ENCODE measurements around the gene GNRH2.
"Not testable (repeated sequence)": the region's sequence is repeated elsewhere in the genome, so short reads cannot be mapped to it uniquely, and the experiment has no call there.

GNRH2 gene

DNA sequence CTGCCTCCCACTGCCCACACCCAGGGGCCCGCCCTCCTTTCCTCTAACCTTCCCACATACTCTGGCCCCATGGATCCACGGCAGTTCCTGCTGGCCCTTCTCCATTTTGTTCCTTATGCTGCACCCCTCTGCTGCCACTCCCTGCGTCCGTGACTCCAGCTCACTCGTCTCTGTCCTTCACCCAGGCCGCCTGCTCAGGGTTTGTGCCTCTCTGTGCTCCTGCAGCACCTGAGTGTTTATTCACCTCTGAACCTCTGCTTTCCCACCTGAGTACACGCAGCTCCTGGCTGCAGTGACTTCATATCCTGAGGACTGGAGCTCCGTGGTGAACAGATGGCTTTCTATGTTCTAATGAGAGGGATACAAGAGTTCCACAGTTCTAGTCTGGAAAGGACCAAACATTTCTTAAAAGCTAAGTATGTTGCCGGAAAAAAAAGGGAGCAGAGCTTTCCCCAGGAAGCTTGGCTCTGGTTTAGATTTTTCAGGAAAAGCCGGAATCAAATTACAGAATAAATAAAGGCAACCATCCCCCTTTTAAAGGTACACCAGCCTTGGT, 1.5 kb upstream of the GNRH2 start:
- DNase-seq (ENCODE audit: insufficient read length, low spot score) (no peak), FAIRE-seq (no peak)

DNA sequence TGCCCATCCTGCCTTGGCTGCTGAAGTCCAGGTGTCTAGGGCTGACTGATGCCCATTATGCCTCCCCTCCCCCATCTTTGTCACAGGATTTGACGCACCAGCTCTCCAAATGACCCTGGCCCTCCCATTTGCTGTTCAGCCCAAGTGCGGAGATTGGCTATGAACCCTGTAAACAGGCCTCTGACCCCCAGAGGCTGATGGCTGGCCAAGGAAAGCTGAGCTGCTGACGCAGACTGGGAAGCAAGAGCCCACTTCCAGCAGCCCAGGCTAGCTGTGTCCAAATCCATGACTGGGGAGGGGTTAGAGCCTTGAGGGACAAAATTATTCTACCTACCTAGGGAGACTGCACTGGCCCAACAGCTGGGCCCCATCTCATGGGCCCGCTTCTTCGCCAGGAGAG, 797 bp upstream of the GNRH2 start:
- FAIRE-seq (no peak), DNase-seq (ENCODE audit: insufficient read length, low spot score) (no peak)

DNA sequence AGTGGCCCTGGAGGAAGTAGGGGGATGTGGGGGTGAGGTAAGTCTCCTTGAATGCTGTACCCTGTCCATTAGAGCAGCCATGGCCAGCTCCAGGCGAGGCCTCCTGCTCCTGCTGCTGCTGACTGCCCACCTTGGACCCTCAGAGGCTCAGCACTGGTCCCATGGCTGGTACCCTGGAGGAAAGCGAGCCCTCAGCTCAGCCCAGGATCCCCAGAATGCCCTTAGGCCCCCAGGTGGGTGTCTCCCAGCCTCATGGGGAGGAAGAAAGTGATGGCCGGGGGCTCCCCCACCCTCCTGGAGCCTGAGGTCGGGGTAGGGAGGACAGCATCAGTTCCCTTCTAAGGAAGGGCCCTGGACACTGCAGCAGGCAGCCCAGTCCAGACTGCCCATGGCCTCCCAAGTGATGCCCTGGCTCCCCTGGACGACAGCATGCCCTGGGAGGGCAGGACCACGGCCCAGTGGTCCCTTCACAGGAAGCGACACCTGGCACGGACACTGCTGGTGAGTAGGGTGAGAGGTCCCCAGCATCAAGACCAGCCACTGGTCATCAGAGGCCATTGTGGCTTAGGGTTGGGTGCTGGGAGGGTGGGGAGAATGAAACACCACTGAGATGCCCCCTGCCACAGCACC, 1.0 kb downstream of the GNRH2 start:
- FAIRE-seq (no peak), DNase-seq (ENCODE audit: insufficient read length, low spot score) (no peak)

GRCh38 chr20:3045042-3045815, 1.8 kb downstream of the GNRH2 start:
- DNase-seq (ENCODE audit: insufficient read length, low spot score) (peak; percentile 69), FAIRE-seq (peak; percentile 82)

DNA sequence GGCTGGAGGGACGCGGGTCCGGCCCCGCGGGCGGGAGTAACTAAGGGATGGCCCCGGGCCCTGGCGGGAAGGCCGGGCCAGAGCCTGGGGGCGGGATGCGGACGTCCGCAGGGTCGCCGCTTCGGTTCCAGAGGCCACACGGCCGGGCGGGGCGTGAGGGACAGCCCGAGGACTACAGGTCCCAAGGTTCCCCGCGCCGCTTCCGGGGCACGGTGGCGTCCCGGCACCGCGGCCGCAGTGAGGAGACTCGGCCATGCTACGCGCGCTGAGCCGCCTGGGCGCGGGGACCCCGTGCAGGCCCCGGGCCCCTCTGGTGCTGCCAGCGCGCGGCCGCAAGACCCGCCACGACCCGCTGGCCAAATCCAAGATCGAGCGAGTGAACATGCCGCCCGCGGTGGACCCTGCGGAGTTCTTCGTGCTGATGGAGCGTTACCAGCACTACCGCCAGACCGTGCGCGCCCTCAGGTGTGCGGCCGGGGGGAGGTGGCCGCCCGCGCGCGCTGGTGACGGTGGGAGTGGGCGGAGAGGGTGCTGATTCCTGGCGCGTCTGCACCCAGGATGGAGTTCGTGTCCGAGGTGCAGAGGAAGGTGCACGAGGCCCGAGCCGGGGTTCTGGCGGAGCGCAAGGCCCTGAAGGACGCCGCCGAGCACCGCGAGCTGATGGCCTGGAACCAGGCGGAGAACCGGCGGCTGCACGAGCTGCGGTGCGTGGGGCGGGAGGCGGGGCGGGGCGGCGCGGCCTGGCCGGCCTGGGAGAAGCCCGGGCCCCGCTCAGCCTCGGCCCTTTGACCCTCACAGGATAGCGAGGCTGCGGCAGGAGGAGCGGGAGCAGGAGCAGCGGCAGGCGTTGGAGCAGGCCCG, 2.6 kb downstream of the GNRH2 start, which contains the start of gene MRPS26:
MRPS26 (plus strand) TSS at position 237 of the 861 bp plus-strand sequence; CDS start at position 254, 17 bp downstream.
- DNase-seq (ENCODE audit: insufficient read length, low spot score) (peak; percentile 96), FAIRE-seq (peak; percentile 89)

- FAIRE-seq (no peak), DNase-seq (ENCODE audit: insufficient read length, low spot score) (no peak)
These were observed 3.4 kb downstream of the GNRH2 start for GRCh38 chr20:3046677-3047462.

DNA sequence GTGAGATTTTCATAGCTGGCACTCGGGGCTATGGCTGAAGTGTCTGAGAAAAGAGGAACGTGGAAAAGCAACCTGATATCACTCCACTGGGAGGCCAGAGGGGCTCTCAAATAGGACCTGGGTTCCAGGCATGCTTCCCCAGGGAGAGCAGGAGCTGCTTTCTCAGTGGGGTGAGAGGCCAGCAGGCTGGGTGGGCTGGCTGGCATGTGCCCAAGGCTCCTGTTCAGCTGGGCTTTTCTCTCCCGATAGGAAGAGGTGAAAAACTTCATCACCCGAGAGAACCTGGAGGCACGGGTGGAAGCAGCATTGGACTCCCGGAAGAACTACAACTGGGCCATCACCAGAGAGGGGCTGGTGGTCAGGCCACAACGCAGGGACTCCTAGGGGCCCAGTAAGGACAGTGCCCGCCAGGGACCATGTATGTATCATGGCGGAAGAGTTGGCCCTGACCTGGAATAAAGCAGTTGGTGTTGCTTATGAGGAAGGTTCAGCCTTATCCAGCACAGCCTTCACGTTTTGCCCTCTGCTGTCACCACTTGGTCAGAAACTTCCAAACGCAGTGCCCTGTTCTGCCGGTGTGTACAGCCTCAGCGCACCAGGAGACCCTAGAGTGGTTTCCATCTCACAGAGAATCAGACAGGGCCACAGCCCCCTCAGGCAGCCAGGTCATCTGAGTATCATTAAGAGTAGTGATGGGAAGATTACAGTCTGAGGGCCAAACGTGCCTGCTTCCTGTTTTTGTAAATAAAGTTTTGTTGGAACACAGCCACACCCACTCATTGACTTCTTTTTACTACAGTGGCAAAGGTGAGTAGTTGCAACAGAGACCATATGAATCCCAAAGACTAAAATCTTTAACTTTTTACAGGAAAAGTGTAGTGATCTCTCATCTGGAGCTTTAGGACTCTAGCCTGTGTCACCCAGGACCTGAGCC, 4.3 kb downstream of the GNRH2 start:
- DNase-seq (ENCODE audit: insufficient read length, low spot score) (no peak), FAIRE-seq (no peak)

GRCh38 chr20:3051385-3052019, 8.1 kb downstream of the GNRH2 start:
- FAIRE-seq: no peak

DNA sequence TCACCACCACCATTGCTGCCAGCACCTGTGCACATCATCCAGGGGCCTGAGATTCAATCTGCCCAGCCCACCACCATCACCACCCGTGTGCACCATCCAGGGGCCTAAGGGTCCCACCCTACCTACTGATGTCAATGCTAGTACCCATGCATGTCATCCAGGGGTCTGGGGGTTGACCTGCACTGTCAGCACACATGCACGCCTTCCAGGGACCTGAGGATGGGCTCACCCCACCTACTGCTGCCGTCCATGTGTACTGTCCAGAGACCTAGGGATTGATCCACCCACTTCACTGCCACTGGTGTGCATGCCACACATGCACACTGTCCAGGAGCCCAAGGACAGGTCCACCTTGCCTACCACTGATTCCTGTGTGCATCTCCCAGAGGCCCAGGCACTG, 16.1 kb downstream of the GNRH2 start:
- no peak for FAIRE-seq
- no peak for DNase-seq (ENCODE audit: insufficient read length, low spot score)

More at GRCh38 chr20:3051385-3052019, 8.1 kb downstream of the GNRH2 start:
- DNase-seq (ENCODE audit: insufficient read length, low spot score): no peak

DNA sequence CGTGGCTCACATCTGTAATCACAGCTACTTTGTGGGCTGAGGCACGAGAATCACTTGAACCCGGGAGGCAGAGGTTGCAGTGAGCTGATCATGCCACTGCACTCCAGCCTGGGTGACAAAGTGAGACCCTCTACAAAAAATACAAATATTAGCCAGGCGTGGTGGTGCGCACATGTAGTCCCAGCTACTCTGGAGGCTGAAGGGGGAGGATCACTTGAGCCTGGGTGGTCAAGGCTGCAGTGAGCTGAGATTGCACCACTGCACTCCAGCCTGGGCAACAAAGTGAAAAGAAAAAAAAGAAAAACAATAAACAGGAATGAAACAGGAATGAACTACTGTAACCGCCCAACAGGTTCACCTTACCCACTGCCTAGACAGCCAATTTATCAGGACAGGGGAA, 20.7 kb downstream of the GNRH2 start:
- FAIRE-seq; DNase-seq (ENCODE audit: insufficient read length, low spot score): not testable (repeated sequence)

DNA sequence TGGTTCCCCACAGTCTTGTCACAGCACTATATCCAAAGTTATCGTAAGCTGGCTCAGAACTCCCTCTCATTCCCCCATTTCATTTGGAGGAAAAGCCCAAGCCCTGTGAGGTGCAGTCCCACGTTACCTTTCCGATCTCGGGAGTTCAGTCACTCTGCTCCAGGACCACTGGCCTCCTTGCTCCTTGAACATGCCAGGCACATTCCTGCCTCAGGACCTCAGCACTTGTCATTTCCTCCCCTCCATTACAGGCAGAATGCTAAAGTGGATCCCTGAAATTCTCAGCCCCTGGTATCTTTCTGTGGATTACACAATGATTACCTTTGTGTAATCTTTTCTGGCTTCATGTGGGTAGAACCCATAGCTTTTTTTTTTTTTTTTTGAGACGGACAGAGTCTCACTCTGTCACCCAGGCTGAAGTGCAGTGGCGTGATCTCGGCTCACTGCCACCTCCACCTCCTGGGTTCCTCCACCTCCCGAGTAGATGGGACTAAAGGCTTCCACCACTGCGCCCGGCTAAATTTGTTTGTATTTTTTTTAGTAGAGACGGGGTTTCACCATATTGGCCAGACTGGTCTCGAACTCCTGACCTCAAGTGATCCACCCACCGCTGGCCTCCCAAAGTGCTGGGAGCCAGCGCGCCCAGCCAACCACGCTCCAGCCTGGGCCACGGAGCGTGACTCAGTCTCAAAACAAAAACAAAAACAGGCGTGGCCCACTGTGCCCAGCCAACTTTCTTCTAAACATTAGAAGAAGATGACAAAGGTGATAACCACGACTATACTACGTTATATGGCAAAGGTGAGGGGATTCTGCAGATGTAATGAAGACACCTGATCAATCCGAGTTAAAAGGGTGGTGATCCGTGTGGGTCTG, 24.0 kb downstream of the GNRH2 start:
- DNase-seq (ENCODE audit: insufficient read length, low spot score) (no peak), FAIRE-seq (no peak)

- DNase-seq (ENCODE audit: insufficient read length, low spot score) (no peak), FAIRE-seq (no peak)
These were observed 24.7 kb downstream of the GNRH2 start for GRCh38 chr20:3068075-3068474.

DNA sequence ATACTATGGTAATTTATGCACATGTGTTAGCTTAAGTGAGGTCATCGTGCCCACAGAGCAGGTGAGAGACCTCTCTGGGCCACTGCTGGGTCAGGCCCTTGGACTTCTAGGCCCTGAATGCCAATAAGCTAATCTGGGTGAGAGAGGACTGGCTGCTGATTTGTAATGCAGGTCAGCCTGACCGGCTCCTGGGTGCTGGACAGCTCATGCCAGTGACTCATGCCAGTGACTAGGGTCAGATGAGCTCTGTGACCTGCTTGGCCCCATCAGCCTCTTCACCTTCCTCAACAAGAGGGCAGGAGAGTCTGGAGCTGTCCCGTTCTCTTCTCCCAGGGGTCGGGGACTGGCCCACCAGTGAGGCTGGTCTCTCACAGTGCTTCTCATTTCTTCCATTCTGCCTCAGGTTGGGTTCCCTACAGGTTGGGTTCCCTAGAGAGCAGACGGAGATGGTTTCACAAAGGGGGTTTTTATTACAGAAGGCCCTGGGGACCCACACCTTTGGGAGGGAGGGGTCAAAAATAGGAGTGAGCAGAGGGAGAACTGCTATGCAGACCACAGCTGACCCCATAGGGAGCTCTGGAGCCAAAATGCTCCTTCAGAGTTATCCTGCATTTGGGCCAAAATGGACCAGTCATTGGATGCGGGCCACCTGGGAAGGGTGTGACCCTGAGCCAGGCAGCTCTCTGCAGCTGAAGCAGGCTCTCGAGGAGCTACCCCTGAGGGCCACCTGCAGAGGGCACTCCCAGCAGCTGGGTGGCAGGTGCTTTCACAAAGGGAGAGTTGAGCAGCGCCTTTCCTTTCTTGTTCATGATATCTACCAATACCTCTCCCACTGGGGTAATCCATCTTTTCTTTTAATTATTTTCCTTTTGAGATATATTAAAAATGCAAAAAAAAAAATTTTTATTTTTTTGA, 25.8 kb downstream of the GNRH2 start:
- no peak for FAIRE-seq
- no peak for DNase-seq (ENCODE audit: insufficient read length, low spot score)

DNA sequence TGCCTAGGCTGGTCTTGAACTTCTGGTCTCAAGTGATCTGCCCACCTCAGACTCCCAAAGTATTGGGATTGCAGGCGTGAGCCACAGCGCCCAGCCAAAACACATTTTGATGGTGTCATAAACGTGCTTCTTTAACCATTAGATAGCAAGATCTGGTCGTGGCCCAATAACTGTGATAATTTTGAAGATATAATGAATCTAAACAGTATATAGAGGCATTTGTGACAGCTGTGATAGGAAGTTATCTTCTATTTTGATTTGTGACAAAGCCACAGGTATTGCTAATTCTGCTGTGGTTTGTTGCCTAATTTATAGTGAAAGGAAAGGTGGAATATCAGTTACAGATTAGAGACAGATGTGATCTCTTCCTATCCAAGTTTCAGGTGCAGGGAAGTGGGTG, 27.3 kb downstream of the GNRH2 start:
- FAIRE-seq (no peak), DNase-seq (ENCODE audit: insufficient read length, low spot score) (no peak)

- FAIRE-seq (no peak), DNase-seq (ENCODE audit: insufficient read length, low spot score) (no peak)
These were observed 27.8 kb downstream of the GNRH2 start for GRCh38 chr20:3071266-3071609.

DNA sequence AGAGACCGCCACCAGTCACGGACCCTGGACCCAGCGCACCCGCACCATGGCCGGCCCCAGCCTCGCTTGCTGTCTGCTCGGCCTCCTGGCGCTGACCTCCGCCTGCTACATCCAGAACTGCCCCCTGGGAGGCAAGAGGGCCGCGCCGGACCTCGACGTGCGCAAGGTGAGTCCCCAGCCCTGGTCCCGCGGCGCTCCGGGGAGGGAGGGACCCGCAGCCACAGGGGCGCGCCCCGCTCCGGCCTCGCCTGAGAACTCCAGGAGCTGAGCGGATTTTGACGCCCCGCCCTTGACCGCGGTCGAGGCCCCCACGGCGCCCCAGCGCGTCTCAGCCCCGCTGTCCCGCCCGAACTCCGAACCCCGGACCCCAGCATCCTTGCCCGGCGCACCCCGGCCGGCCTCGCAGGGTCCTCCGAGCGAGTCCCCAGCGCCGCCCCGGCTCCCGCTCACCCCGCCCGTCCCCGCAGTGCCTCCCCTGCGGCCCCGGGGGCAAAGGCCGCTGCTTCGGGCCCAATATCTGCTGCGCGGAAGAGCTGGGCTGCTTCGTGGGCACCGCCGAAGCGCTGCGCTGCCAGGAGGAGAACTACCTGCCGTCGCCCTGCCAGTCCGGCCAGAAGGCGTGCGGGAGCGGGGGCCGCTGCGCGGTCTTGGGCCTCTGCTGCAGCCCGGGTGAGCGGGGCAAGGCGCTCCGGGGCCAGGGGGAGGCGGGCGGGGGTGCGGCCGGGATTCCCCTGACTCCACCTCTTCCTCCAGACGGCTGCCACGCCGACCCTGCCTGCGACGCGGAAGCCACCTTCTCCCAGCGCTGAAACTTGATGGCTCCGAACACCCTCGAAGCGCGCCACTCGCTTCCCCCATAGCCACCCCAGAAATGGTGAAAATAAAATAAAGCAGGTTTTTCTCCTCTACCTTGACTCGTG, 28.4 kb downstream of the GNRH2 start, which contains the start of gene OXT:
OXT (plus strand) TSS at position 11 of the 920 bp plus-strand sequence; CDS start at position 47, 36 bp downstream.
- DNase-seq (ENCODE audit: insufficient read length, low spot score) (no peak), FAIRE-seq (no peak)
